BLaER1 (cell line): Measurements from ENCODE around the gene STX8.
A peak's percentile ranks its signal among the peaks of the same experiment; 100 is the strongest.

Experiments used
- H3K27ac ChIP-seq: shearing (Covaris generic); formaldehyde crosslinking; 2 replicates; pipeline ENCODE4 v1.8.1; 2022
- H3K27me3 ChIP-seq: shearing (Covaris generic); formaldehyde crosslinking; 2 replicates; pipeline ENCODE4 v1.8.1; 2022
- H3K36me3 ChIP-seq: shearing (Covaris generic); formaldehyde crosslinking; 2 replicates; pipeline ENCODE4 v1.8.1; 2022
- H3K4me1 ChIP-seq: shearing (Covaris generic); formaldehyde crosslinking; 2 replicates; pipeline ENCODE4 v1.8.1; 2022
- H3K4me2 ChIP-seq: shearing (Covaris generic); formaldehyde crosslinking; 2 replicates; pipeline ENCODE4 v1.8.1; 2022
- H3K4me3 ChIP-seq: shearing (Covaris generic); formaldehyde crosslinking; 2 replicates; pipeline ENCODE4 v1.8.1; 2022
- H3K9ac ChIP-seq: shearing (Covaris generic); formaldehyde crosslinking; 2 replicates; pipeline ENCODE4 v1.8.1; 2022
- H3K9me3 ChIP-seq: shearing (Covaris generic); formaldehyde crosslinking; 2 replicates; pipeline ENCODE4 v1.8.1; 2022
- H4K20me1 ChIP-seq: shearing (Covaris generic); formaldehyde crosslinking; 2 replicates; pipeline ENCODE4 v1.8.1; 2022
- Cebpa-rat ChIP-seq: shearing (Covaris generic); IDR thresholded peaks from 2 replicates; pipeline ENCODE4 v1.8.1; 2022

Gene STX8

DNA sequence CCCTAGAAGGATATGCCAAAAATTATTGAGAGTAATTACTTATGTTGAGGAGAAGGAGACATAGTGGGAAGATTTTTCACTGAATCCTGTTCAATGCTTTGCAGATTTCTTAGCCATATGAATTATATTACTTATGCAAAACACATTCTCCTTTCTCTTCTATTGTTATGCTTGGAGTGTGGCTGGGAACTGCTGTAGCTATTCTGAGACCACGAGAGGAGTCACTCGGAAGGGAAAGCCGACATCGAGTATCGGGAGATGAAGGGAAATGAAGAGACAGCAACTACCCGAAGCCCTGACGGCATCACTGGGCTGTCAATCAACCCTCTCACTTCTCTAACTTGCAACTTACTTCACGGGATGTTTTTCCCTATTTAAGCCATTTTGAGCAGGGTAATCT, 39.6 kb downstream of the STX8 start:
- H3K27ac ChIP-seq = no peak overlapping the region
- TF ChIP-seq Cebpa-rat = no peak
- H3K9me3 ChIP-seq = no peaks in the 10 kb centered on the region
- peaks cover 9% of the 10 kb centered on the region for H3K4me1 ChIP-seq
- no peak overlapping the region for H3K4me2 ChIP-seq
- no peaks in the 10 kb centered on the region for H3K27me3 ChIP-seq
- peaks cover 10% of the 10 kb centered on the region; the same call in 1 of the 2 replicates for H3K36me3 ChIP-seq
- no peak overlapping the region for H3K9ac ChIP-seq
- H3K4me3 ChIP-seq = no peak overlapping the region
- H4K20me1 ChIP-seq = no peaks in the 10 kb centered on the region

GRCh38 chr17:9533441-9533840, 42.2 kb downstream of the STX8 start:
- no peak overlapping the region for H3K9ac ChIP-seq
- H4K20me1 ChIP-seq = no peaks in the 10 kb centered on the region
- no peak overlapping the region for H3K4me3 ChIP-seq
- H3K4me1 ChIP-seq = peaks cover 9% of the 10 kb centered on the region
- H3K36me3 ChIP-seq = no peaks in the 10 kb centered on the region
- H3K27me3 ChIP-seq = no peaks in the 10 kb centered on the region
- H3K4me2 ChIP-seq = 0 out of 2 replicates have a peak overlapping the region, but pooled peaks have one; percentile 0
- no peak for TF ChIP-seq Cebpa-rat
- H3K27ac ChIP-seq = no peak overlapping the region
- H3K9me3 ChIP-seq = no peaks in the 10 kb centered on the region

DNA sequence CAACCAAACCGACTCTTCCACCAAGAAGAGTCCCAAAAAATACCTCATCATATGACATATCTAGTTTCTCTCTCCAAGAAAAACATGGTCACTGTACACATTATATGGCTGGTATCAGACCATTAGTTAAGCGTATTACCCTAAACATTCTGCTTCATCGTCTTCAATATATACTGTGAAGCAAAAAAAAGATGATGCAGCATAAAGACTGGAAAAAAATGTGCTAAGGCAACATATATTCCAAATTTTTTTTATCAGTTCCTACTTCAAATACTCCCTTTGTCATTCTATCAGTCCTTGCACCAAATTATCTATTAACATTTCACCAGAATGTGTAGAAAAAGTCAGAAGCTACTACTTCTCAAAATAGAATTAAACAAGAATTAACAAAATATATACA, 42.9 kb downstream of the STX8 start:
- TF ChIP-seq Cebpa-rat = no peak
- H4K20me1 ChIP-seq = no peaks in the 10 kb centered on the region
- H3K4me2 ChIP-seq = no peak overlapping the region
- no peak overlapping the region for H3K9ac ChIP-seq
- H3K27me3 ChIP-seq = no peaks in the 10 kb centered on the region
- H3K4me3 ChIP-seq = no peak overlapping the region
- no peaks in the 10 kb centered on the region for H3K9me3 ChIP-seq
- H3K4me1 ChIP-seq = peaks cover 9% of the 10 kb centered on the region
- H3K27ac ChIP-seq = no peak overlapping the region
- no peaks in the 10 kb centered on the region for H3K36me3 ChIP-seq

DNA sequence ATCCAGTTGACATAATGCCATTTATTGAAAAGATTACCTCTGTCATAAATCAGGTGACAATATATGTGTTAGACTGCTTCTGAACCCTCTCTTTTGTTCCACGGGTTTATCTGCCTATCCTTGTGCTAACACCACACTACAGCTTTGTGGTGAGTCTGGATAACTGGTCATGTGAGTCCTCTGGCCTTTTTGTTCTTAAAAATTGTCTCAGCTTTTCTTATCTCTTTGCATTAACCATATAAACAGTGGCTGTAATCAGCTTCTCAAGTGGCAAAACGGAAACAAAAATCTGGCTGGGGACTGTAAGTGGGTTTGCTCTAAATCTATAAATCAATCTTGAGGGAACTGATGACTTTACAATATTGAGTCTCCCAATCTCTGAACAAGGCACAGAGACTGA, 44.6 kb downstream of the STX8 start:
- H3K4me2 ChIP-seq = no peak overlapping the region
- H3K27ac ChIP-seq = no peak overlapping the region
- H4K20me1 ChIP-seq = no peaks in the 10 kb centered on the region
- H3K36me3 ChIP-seq = no peaks in the 10 kb centered on the region
- peaks cover 9% of the 10 kb centered on the region for H3K4me1 ChIP-seq
- H3K9me3 ChIP-seq = no peaks in the 10 kb centered on the region
- H3K9ac ChIP-seq = no peak overlapping the region
- no peaks in the 10 kb centered on the region for H3K27me3 ChIP-seq
- TF ChIP-seq Cebpa-rat = no peak
- H3K4me3 ChIP-seq = no peak overlapping the region

- H3K27ac ChIP-seq = no peak overlapping the region
- H4K20me1 ChIP-seq = no peaks in the 10 kb centered on the region
- no peaks in the 10 kb centered on the region for H3K27me3 ChIP-seq
- no peak for TF ChIP-seq Cebpa-rat
- no peak overlapping the region for H3K4me2 ChIP-seq
- no peak overlapping the region for H3K9ac ChIP-seq
- H3K36me3 ChIP-seq = no peaks in the 10 kb centered on the region
- no peaks in the 10 kb centered on the region for H3K9me3 ChIP-seq
- no peak overlapping the region for H3K4me3 ChIP-seq
- peaks cover 7% of the 10 kb centered on the region for H3K4me1 ChIP-seq
Observed at GRCh38 chr17:9529033-9529700, 46.5 kb downstream of the STX8 start.

- no peaks in the 10 kb centered on the region for H3K27me3 ChIP-seq
- no peak overlapping the region for H3K4me3 ChIP-seq
- no peak overlapping the region for H3K4me2 ChIP-seq
- no peak for TF ChIP-seq Cebpa-rat
- no peaks in the 10 kb centered on the region for H3K36me3 ChIP-seq
- no peaks in the 10 kb centered on the region for H3K4me1 ChIP-seq
- no peaks in the 10 kb centered on the region for H4K20me1 ChIP-seq
- H3K9ac ChIP-seq = no peak overlapping the region
- no peak overlapping the region for H3K27ac ChIP-seq
- H3K9me3 ChIP-seq = no peaks in the 10 kb centered on the region
Observed at GRCh38 chr17:9527788-9528187, 47.8 kb downstream of the STX8 start.

GRCh38 chr17:9522074-9522473, 53.5 kb downstream of the STX8 start:
- Histone ChIP-seq H3K4me1 (no peaks in the 10 kb centered on the region), H4K20me1 (peaks cover 17% of the 10 kb centered on the region; the same call in 1 of the 2 replicates), H3K9ac (no peak overlapping the region), H3K4me2 (no peak overlapping the region), H3K4me3 (no peak overlapping the region), H3K27ac (no peak overlapping the region), H3K36me3 (no peaks in the 10 kb centered on the region), H3K27me3 (no peaks in the 10 kb centered on the region), H3K9me3 (no peaks in the 10 kb centered on the region)
- TF ChIP-seq Cebpa-rat = no peak

DNA sequence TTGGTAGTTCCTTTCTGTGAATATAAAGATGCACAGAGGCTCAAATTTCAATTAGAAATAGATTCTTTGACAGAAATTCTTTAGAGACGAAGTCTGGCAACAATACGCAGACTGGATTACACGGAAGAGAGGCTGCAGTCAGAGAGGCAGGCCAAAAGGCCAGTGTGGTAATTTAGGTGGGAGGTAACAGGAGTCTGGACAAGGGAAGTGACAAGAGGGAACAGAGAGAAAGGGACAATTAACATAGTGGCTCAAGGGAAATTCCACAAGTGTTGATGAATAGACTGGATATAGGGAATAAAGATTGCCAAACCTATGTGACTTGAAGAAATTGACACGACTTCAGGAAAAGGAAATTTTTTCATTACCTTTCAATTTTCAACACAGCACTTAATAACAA, 54.6 kb downstream of the STX8 start:
- peaks cover 19% of the 10 kb centered on the region; the same call in 1 of the 2 replicates for H4K20me1 ChIP-seq
- H3K9ac ChIP-seq = no peak overlapping the region
- no peaks in the 10 kb centered on the region for H3K9me3 ChIP-seq
- TF ChIP-seq Cebpa-rat = no peak
- H3K27ac ChIP-seq = no peak overlapping the region
- no peaks in the 10 kb centered on the region for H3K4me1 ChIP-seq
- H3K4me2 ChIP-seq = no peak overlapping the region
- H3K36me3 ChIP-seq = no peaks in the 10 kb centered on the region
- H3K27me3 ChIP-seq = no peaks in the 10 kb centered on the region
- no peak overlapping the region for H3K4me3 ChIP-seq

- Histone ChIP-seq H3K27me3 (no peaks in the 10 kb centered on the region), H3K4me2 (no peak overlapping the region), H3K9ac (no peak overlapping the region), H3K9me3 (no peaks in the 10 kb centered on the region), H3K4me1 (no peaks in the 10 kb centered on the region), H4K20me1 (peaks cover 19% of the 10 kb centered on the region; the same call in 1 of the 2 replicates), H3K4me3 (no peak overlapping the region), H3K27ac (no peak overlapping the region), H3K36me3 (no peaks in the 10 kb centered on the region)
- no peak for TF ChIP-seq Cebpa-rat
Observed at GRCh38 chr17:9520649-9521048, 55.0 kb downstream of the STX8 start.

- Histone ChIP-seq H3K4me3 (no peak overlapping the region), H3K4me2 (no peak overlapping the region), H3K9ac (no peak overlapping the region), H3K27me3 (no peaks in the 10 kb centered on the region), H4K20me1 (peaks cover 19% of the 10 kb centered on the region; the same call in 1 of the 2 replicates), H3K4me1 (no peaks in the 10 kb centered on the region), H3K9me3 (no peaks in the 10 kb centered on the region), H3K27ac (no peak overlapping the region), H3K36me3 (no peaks in the 10 kb centered on the region)
- no peak for TF ChIP-seq Cebpa-rat
Observed at GRCh38 chr17:9519583-9520272, 55.9 kb downstream of the STX8 start.
